B cell (primary cell): ENCODE data around the gene ERC2. TPM values are rescaled to one million over a fixed set of nuclear protein-coding genes. Genes with fewer than 3 reads are reported as not detected.

Source experiments
- ATAC-seq: fragments of 200-7000 bp; cut with Tn5 transposase; one replicate; pipeline ENCODE4 v1.10.0; 2021; ENCODE audit warnings: low read depth, mild to moderate bottlenecking, moderate number of reproducible peaks, moderate library complexity
- CTCF ChIA-PET: fragments of 350-600 bp; sonication (Branson Sonifier 250); formaldehyde crosslinking; loops from one replicate; lab custom pipeline; 2021; ENCODE audit warnings: antibody characterized with exemption, inconsistent platforms; lab: Charles Lee
- POLR2A ChIA-PET: fragments of 350-600 bp; sonication (Branson Sonifier 250); formaldehyde crosslinking; loops from one replicate; lab custom pipeline; 2021; ENCODE audit warnings: antibody characterized with exemption; lab: Charles Lee
- DNase-seq: peaks from one replicate; pipeline ENCODE4 v3.0.0; 2013
- H2AFZ ChIP-seq: 2 replicates; pipeline ENCODE4 v1.6.1; 2012; ENCODE audit warnings: mild to moderate bottlenecking, low read depth, low read length; ENCODE audit not compliant: insufficient read depth, poor library complexity, severe bottlenecking
- H3K27ac ChIP-seq, 2 donors: 1 replicate in 1 of 2; 2 replicates in 1 of 2; pipeline ENCODE4 v1.5.1; 2012 to 2013; ENCODE audit warnings: low read length in 2 of 2, mild to moderate bottlenecking in 2 of 2, moderate library complexity in 1 of 2
- H3K27me3 ChIP-seq, 4 experiments: fragments of 200-600 bp in 1 of 4; sonication (generic) in 1 of 4; replicated peaks in 1 of 4; 1 replicate in 2 of 4; 2 replicates in 2 of 4; pipeline versions ENCODE4 v1.6.1 to v1.7.0; 2013 to 2016; ENCODE audit warnings: low read length in 3 of 4, mild to moderate bottlenecking in 2 of 4, mixed read lengths in 1 of 4, moderate library complexity in 1 of 4; ENCODE audit not compliant: insufficient read depth in 4 of 4, control insufficient read depth in 3 of 4; ENCODE audit errors: control extremely low read depth in 1 of 4
- H3K36me3 ChIP-seq, 2 experiments: replicated peaks in 1 of 2; 1 replicate in 1 of 2; 2 replicates in 1 of 2; pipeline versions ENCODE4 v1.6.1 to v1.7.1; 2013; ENCODE audit warnings: low read length in 1 of 2; ENCODE audit not compliant: insufficient read depth in 2 of 2, control insufficient read depth in 1 of 2; ENCODE audit errors: control extremely low read depth in 1 of 2, extremely low read depth in 1 of 2
- H3K4me1 ChIP-seq, 2 donors: fragments of 200-600 bp in 1 of 2; sonication (generic) in 1 of 2; 1 replicate in 1 of 2; 2 replicates in 1 of 2; pipeline versions ENCODE4 v1.5.1 to v1.6.1; 2013 to 2017; ENCODE audit warnings: low read length in 2 of 2; ENCODE audit not compliant: control insufficient read depth in 2 of 2, insufficient read depth in 2 of 2
- H3K4me2 ChIP-seq: replicated peaks from 2 replicates; pipeline ENCODE3; 2012; ENCODE audit warnings: mild to moderate bottlenecking, low read depth, low read length; ENCODE audit not compliant: poor library complexity, severe bottlenecking
- H3K4me3 ChIP-seq, 5 experiments: fragments of 200-600 bp in 1 of 5; sonication (generic) in 1 of 5; 1 replicate in 3 of 5; 2 replicates in 2 of 5; pipeline versions ENCODE4 v1.5.1 to v1.7.0; 2011 to 2016; ENCODE audit warnings: low read length in 4 of 5, mild to moderate bottlenecking in 4 of 5, low read depth in 2 of 5, control low read depth in 1 of 5, moderate library complexity in 1 of 5; ENCODE audit not compliant: insufficient read depth in 1 of 5; ENCODE audit errors: control extremely low read depth in 1 of 5, extremely low read depth in 1 of 5
- H3K79me2 ChIP-seq: fragments of 200-600 bp; sonication (generic); one replicate; pipeline ENCODE4 v1.6.0; 2016; ENCODE audit warnings: low read length; ENCODE audit not compliant: control insufficient read depth, insufficient read depth
- H3K9ac ChIP-seq: fragments of 200-600 bp; sonication (generic); 2 replicates; pipeline ENCODE4 v1.6.1; 2017; ENCODE audit warnings: mild to moderate bottlenecking, low read length, moderate library complexity
- H3K9me3 ChIP-seq, 3 donors: one replicate each; pipeline versions ENCODE4 v1.6.1 to v1.7.1; 2013; ENCODE audit warnings: low read length in 2 of 3; ENCODE audit not compliant: control insufficient read depth in 2 of 3, insufficient read depth in 1 of 3; ENCODE audit errors: control extremely low read depth in 1 of 3
- H4K20me1 ChIP-seq: 2 replicates; pipeline ENCODE4 v1.6.0; 2012; ENCODE audit warnings: mild to moderate bottlenecking, low read length; ENCODE audit not compliant: insufficient read depth, control insufficient read depth, poor library complexity, severe bottlenecking
- H3K27ac Mint-ChIP-seq: one replicate; pipeline ENCODE4 v1.8.0; 2021; ENCODE audit warnings: mixed read lengths
- H3K27me3 Mint-ChIP-seq: one replicate; pipeline ENCODE4 v1.8.0; 2021; ENCODE audit warnings: mixed read lengths
- H3K4me1 Mint-ChIP-seq: one replicate; pipeline ENCODE4 v1.8.0; 2021; ENCODE audit warnings: mixed read lengths
- H3K4me3 Mint-ChIP-seq: one replicate; pipeline ENCODE4 v1.8.0; 2021; ENCODE audit warnings: mixed read lengths
- H3K9me3 Mint-ChIP-seq: one replicate; pipeline ENCODE4 v1.8.0; 2022; ENCODE audit warnings: mixed read lengths; ENCODE audit not compliant: insufficient read depth
- CTCF ChIP-seq: fragments of 200-600 bp; IDR thresholded peaks from one replicate; pipeline ENCODE4 v1.8.0; 2022; ENCODE audit warnings: antibody characterized with exemption, mild to moderate bottlenecking
- EZH2 ChIP-seq: IDR thresholded peaks from 2 replicates; pipeline ENCODE4 v1.6.1; 2012; ENCODE audit warnings: borderline replicate concordance, low read depth, mild to moderate bottlenecking, moderate library complexity, low read length; ENCODE audit not compliant: insufficient read depth, poor library complexity, severe bottlenecking
- WGBS: methylation state at CpG from one replicate; pipeline ENCODE4 v1.1.5; 2013; ENCODE audit warnings: missing lambda C conversion rate; ENCODE audit not compliant: insufficient coverage; 5-methylcytosine and 5-hydroxymethylcytosine counted together
- intact Hi-C: fragments of 100-400 bp; cut with micrococcal nuclease; formaldehyde crosslinking; loops from one replicate; pipeline ENCODE4 v1.10.0; 2022
- polyA plus RNA-seq: library from polyadenylated mRNA; depleted of rRNA; stranded (reverse); fragments of >200 nt; gene quantifications from 2 replicates; pipeline ENCODE4 v1.2.3, GENCODE V29; 2012
- total RNA-seq, 2 donors: library from RNA; stranded (reverse); fragments of 120-200 nt in 1 of 2; gene quantifications; 1 replicate in 1 of 2; 2 replicates in 1 of 2; pipeline versions ENCODE4 v1.2.3 to v1.2.4, GENCODE V29; 2013 to 2022

Gene ERC2
- total and polyA plus RNA-seq, 2 donors (not counting 1 experiment from before 2014, with no cell fraction given) = not detected

- Histone ChIP-seq H3K36me3 (no peaks in the 10 kb centered on the region), H3K27ac (no peak overlapping the region), H3K27me3 (peaks cover 0 to 4% (median 0%) of the 10 kb centered on the region in 4 experiments), H3K9ac (no peak overlapping the region), H2AFZ (no peak overlapping the region), H3K9me3 (no peaks in the 10 kb centered on the region), H4K20me1 (no peaks in the 10 kb centered on the region), H3K4me3 (no peak overlapping the region), H3K4me1 (no peaks in the 10 kb centered on the region), H3K4me2 (no peak overlapping the region), H3K79me2 (no peaks in the 10 kb centered on the region)
- 100% methylated on average over 2 of the region's 3 CpGs for WGBS
- no peaks in the 10 kb centered on the region for H3K4me1 Mint-ChIP-seq
- no peaks in the 10 kb centered on the region for H3K9me3 Mint-ChIP-seq
- H3K4me3 Mint-ChIP-seq = no peak overlapping the region
- POLR2A ChIA-PET = no interaction called here
- CTCF ChIA-PET = no interaction called here
- peaks cover 7% of the 10 kb centered on the region for H3K27me3 Mint-ChIP-seq
- no peak for DNase-seq
- H3K27ac Mint-ChIP-seq = no peak overlapping the region
- TF ChIP-seq EZH2 (no peak), CTCF (no peak)
- ATAC-seq = no peak
- intact Hi-C loops = no loop called here
Measured at GRCh38 chr3:56415652-56416051, 52.6 kb downstream of the ERC2 start.

GRCh38 chr3:56413911-56414310 is 54.4 kb downstream of the ERC2 start:
- Mint-ChIP-seq H3K27me3 (peaks cover 7% of the 10 kb centered on the region), H3K4me3 (no peak overlapping the region), H3K27ac (no peak overlapping the region), H3K9me3 (no peaks in the 10 kb centered on the region), H3K4me1 (no peaks in the 10 kb centered on the region)
- DNase-seq (no peak), ATAC-seq (no peak)
- TF ChIP-seq EZH2 = no peak
- TF ChIP-seq CTCF = no peak
- Histone ChIP-seq H3K27ac (no peak overlapping the region), H3K9me3 (peaks cover 0 to 1% (median 0%) of the 10 kb centered on the region in 3 donors), H4K20me1 (no peaks in the 10 kb centered on the region), H3K79me2 (no peaks in the 10 kb centered on the region), H3K4me1 (no peaks in the 10 kb centered on the region), H3K4me2 (no peak overlapping the region), H3K9ac (no peak overlapping the region), H3K27me3 (peaks cover 0 to 4% (median 0%) of the 10 kb centered on the region in 4 experiments), H3K36me3 (no peaks in the 10 kb centered on the region), H3K4me3 (no peak overlapping the region), H2AFZ (no peak overlapping the region)
- 71% methylated on average over 1 of the region's 2 CpGs for WGBS
- intact Hi-C loops = no loop called here
- POLR2A ChIA-PET = no interaction called here
- CTCF ChIA-PET = no interaction called here
